ENCODE results near the gene KDM4E. TPM values are rescaled to one million over a fixed set of nuclear protein-coding genes. Genes with fewer than 3 reads are reported as not detected.

The KDM4E gene
- total and polyA plus RNA-seq, 9 of the 15 experiments (the other 6 are each of a cell fraction or from before 2014, with no cell fraction given): 0.04 TPM; not detected in 8

DNA sequence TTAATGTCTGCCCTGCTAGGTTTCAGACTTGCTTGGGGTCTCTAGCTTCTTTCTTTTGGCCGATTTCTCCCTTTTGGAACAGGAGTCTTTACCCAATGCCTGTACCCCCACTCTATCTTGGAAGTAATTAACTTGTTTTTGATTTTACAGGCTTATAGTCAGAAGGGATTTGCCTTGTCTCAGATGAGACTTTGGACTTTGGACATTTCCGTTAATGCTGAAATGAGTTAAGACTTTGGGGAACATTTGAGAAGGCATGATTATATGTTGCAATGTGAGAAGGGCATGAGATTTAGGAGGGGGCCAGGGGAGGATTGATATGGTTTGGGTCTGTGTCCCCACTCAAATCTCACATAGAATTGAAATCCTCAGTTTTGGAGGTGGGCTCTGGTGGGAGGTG is 29.3 kb downstream of the KDM4E start:
- Histone ChIP-seq H3K27ac (ENCODE audit: extremely low read depth, low read depth, low read length) (no peak overlapping the region), H3K27me3 (ENCODE audit: control insufficient read depth in 2 of 2, insufficient read depth in 2 of 2, low read length in 2 of 2) (peaks cover 3 to 28% of the 10 kb centered on the region in 2 experiments; a peak in 3 of 5 replicates), H4K20me1 (replicated peaks; ENCODE audit: control insufficient read depth, insufficient read depth, low read length) (no peaks in the 10 kb centered on the region), H3K36me3 (ENCODE audit: control insufficient read depth, insufficient read depth, low read length) (no peaks in the 10 kb centered on the region), H3K4me2 (ENCODE audit: insufficient read depth, low read length) (no peak overlapping the region), H3K4me3 (no peak overlapping the region), H3K4me1 (replicated peaks in 1 of 2; ENCODE audit: control insufficient read depth in 2 of 2, insufficient read depth in 2 of 2, low read length in 2 of 2) (peaks cover 4 to 6% of the 10 kb centered on the region in 2 experiments; a peak in 2 of 5 replicates), H3K79me2 (ENCODE audit: control insufficient read depth, insufficient read depth, low read length) (no peaks in the 10 kb centered on the region), H3K9me1 (ENCODE audit: control insufficient read depth, insufficient read depth, low read length) (no peaks in the 10 kb centered on the region), H3K9ac (ENCODE audit: insufficient read depth in 1 of 2, low read depth in 2 of 2, low read length in 2 of 2) (no peak overlapping the region), H3K9me3 (replicated peaks; ENCODE audit: control insufficient read depth, insufficient read depth, low read depth, low read length) (no peaks in the 10 kb centered on the region), H2AFZ (ENCODE audit: low read depth, low read length) (no peak overlapping the region)
- BruUV-seq (replicated peaks): no TSS peak
- ChIA-PET POLR2A (interaction anchor here (0.6 kb wide), 1 partner anchor 29 kb away, joined by 3 read pairs; the partner anchor contains the start of gene KDM4E), CTCF (ENCODE audit: low intra/inter-chr PET ratio) (no interaction called here)
- FAIRE-seq: no peak
- intact Hi-C loops (cut with micrococcal nuclease) (loop anchor here (5.0 kb wide), 1 partner anchor 432 kb away; no protein-coding TSS in a partner anchor), in situ Hi-C loops (cut with MboI) (no loop called here)
- no peak for ATAC-seq
- WGBS (ENCODE audit: insufficient coverage, low coverage, missing lambda C conversion rate): 0% methylated on average over 2 of the region's 2 CpGs
- TF ChIP-seq SAP30 (IDR thresholded peaks at IDR 0.05; ENCODE audit: borderline replicate concordance, insufficient read depth, low read depth, low read length, poor library complexity, severe bottlenecking) (no peak), ETS2 (tag; IDR thresholded peaks at IDR 0.05; ENCODE audit: borderline replicate concordance, poor library complexity, severe bottlenecking) (no peak), SMARCE1 (IDR thresholded peaks at IDR 0.05) (no peak), ZNF79 (CRISPR knock-in tag; IDR thresholded peaks at IDR 0.05; ENCODE audit: low read depth) (no peak), MTA3 (IDR thresholded peaks at IDR 0.05; ENCODE audit: borderline replicate concordance) (no peak), ZFX (CRISPR knock-in tag; IDR thresholded peaks at IDR 0.05) (no peak), U2AF2 (optimal IDR thresholded peaks at IDR 0.05; ENCODE audit: low read depth, low read length) (no peak), TEAD2 (tag; IDR thresholded peaks at IDR 0.05) (no peak), BRD4 (IDR thresholded peaks at IDR 0.05) (no peak)
- TF ChIP-seq, protein P1, sequence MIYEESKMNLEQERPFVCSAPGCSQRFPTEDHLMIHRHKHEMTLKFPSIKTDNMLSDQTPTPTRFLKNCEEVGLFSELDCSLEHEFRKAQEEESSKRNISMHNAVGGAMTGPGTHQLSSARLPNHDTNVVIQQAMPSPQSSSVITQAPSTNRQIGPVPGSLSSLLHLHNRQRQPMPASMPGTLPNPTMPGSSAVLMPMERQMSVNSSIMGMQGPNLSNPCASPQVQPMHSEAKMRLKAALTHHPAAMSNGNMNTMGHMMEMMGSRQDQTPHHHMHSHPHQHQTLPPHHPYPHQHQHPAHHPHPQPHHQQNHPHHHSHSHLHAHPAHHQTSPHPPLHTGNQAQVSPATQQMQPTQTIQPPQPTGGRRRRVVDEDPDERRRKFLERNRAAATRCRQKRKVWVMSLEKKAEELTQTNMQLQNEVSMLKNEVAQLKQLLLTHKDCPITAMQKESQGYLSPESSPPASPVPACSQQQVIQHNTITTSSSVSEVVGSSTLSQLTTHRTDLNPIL (CRISPR knock-in tag; IDR thresholded peaks at IDR 0.05): no peak
- TF ChIP-seq, protein P2, sequence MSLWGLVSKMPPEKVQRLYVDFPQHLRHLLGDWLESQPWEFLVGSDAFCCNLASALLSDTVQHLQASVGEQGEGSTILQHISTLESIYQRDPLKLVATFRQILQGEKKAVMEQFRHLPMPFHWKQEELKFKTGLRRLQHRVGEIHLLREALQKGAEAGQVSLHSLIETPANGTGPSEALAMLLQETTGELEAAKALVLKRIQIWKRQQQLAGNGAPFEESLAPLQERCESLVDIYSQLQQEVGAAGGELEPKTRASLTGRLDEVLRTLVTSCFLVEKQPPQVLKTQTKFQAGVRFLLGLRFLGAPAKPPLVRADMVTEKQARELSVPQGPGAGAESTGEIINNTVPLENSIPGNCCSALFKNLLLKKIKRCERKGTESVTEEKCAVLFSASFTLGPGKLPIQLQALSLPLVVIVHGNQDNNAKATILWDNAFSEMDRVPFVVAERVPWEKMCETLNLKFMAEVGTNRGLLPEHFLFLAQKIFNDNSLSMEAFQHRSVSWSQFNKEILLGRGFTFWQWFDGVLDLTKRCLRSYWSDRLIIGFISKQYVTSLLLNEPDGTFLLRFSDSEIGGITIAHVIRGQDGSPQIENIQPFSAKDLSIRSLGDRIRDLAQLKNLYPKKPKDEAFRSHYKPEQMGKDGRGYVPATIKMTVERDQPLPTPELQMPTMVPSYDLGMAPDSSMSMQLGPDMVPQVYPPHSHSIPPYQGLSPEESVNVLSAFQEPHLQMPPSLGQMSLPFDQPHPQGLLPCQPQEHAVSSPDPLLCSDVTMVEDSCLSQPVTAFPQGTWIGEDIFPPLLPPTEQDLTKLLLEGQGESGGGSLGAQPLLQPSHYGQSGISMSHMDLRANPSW (CRISPR knock-in tag; IDR thresholded peaks at IDR 0.05): no peak
- TF ChIP-seq, protein P3, sequence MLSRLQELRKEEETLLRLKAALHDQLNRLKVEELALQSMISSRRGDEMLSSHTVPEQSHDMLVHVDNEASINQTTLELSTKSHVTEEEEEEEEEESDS (CRISPR knock-in tag; IDR thresholded peaks at IDR 0.05): no peak
- TF ChIP-seq, protein P4, sequence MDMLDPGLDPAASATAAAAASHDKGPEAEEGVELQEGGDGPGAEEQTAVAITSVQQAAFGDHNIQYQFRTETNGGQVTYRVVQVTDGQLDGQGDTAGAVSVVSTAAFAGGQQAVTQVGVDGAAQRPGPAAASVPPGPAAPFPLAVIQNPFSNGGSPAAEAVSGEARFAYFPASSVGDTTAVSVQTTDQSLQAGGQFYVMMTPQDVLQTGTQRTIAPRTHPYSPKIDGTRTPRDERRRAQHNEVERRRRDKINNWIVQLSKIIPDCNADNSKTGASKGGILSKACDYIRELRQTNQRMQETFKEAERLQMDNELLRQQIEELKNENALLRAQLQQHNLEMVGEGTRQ (CRISPR knock-in tag; IDR thresholded peaks at IDR 0.05): no peak
- no peak for DNase-seq (ENCODE audit: extremely low read depth in 1 of 4, low spot score in 3 of 4)

Measured in K562 (cell line).